ENCODE data around the gene TMPRSS4.

TMPRSS4 gene

GRCh38 chr11:118076754-118077281 is at the start of gene TMPRSS4:
TSS of gene TMPRSS4 (plus strand) at chr11:118077078. CDS start at chr11:118077303, 225 bp downstream.
- no peak for DNase-seq

DNA sequence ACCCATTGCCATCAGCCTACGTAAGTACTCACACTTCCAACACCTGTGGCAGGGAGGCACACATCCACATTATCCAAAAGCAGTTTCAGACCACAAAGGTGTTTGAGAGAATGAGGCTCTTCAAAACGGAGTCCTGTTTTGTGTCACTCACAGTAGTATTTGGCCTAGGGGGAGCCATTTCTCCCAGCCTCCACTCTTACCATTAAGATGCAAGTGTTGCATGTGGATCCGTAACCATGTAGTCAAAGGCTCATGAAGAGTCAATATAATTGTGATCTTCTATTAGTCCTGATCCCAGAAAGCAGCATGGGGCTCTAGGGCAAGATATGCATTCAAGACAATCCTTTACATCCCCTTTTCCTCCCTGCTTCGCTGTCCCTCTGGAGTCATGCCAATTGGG is 49.2 kb upstream of the TMPRSS4 start:
- no peak for DNase-seq

GRCh38 chr11:118028626-118029025 is 48.3 kb upstream of the TMPRSS4 start:
- no peak for DNase-seq

DNA sequence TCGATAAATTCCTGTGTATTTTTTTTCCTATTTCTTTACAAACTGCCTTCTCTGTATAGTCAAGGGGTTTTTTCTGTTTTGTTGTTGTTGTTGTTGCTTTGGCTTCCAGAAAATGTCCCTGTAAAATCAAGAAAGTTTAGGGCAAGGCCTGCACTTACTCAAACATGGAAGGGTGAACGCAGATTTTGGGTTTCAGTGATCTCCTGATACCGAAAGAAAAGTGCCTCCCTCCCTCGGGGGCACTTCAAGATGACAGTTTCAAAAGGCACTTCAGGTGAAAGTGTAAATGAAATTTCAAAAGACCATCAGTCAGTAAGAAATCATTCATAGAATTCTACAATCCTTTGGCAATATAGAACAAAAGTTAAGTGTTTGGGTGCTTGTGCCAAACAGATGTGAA is 43.4 kb upstream of the TMPRSS4 start:
- no peak for DNase-seq

DNA sequence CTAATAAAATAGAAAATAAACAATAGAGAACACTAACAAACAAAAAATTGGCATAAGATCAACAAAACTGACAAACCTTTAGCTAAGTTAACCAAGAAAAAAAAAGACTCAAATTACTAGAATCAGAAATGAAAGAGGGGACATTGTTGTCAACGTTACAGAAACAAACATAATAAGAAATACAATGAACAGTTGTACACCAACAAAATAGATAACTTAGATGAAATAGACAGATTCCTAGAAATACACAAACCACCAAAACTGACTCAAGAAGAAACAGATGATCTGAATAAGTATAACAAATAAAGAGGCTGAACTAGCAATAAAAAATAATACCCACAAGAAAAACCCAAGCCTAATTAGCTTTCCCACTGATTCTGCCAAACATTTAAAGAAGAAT is 34.7 kb upstream of the TMPRSS4 start:
- no peak for DNase-seq

GRCh38 chr11:118042796-118043195 is 34.1 kb upstream of the TMPRSS4 start:
- no peak for DNase-seq

GRCh38 chr11:118045191-118045590 is 31.7 kb upstream of the TMPRSS4 start:
- no peak for DNase-seq

DNA sequence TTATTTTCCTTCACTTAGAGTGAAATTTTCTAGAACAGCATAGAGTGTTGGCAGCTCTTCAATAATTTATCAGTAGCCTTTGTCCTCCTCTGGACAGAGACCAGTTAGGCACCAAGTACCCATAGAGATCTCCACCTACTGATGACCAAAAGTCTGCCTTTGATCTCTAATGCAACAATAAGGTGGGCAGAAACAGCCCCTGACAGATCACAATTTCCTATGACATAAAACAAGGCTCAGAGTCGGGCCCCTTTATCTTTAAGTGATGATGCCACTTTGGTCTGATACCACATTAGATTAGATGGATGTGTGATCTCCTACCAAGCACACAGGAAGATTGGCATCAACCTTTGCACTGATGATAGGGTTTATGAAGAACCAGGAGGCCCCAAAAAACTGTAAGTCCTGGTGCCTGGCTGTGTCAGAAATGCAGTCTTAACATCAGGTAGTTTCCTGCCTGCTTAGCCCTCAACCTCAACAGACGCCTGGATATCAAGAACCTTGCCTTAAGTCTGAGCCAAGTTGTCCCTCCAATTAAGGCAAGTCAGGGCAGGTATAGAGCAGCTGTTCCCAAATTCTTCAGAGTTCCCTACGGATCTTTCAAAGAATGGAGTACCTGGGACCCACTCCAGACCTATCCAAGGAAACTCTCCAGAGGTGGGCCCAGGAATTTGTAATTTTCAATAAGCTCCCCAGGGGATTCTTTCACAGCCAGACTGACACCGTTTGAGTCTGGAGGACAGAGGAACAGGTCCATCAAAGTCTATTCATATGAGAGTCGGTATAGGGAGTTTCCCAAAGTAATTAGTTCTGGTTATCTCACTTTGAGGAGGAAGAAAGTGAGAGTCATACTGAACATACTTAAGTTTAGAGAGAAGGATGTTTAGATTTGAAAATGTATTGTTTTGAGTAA is 30.6 kb upstream of the TMPRSS4 start:
- DNase-seq: no peak

GRCh38 chr11:118046964-118047700 is 29.7 kb upstream of the TMPRSS4 start:
- no peak for DNase-seq

DNA sequence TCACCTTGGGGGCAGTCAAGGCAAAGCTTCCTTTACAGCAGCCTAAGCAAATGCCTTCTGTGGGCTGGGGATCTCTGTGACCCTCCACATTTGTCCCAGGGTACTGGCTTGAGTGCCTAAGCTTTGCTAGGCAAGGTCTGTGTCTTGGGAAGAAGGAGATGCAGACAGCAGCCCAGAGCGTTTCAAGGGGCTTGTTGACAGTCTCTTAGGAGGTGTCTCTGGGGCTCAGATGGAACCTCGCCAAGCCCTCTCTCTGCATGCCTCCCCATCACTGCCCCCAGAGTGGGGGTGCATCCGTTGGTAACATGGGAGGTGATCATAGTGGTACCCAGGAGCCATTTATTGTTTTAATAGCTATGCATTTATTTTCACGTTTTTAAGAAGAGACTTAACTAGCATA is 29.1 kb upstream of the TMPRSS4 start:
- no peak for DNase-seq

GRCh38 chr11:118048472-118049370 is 28.2 kb upstream of the TMPRSS4 start:
- no peak for DNase-seq

- no peak for DNase-seq
These were observed 27.1 kb upstream of the TMPRSS4 start for GRCh38 chr11:118049771-118050170.

- no peak for DNase-seq
These were observed 26.5 kb upstream of the TMPRSS4 start for GRCh38 chr11:118050208-118050891.

- DNase-seq: no peak
These were observed 25.7 kb upstream of the TMPRSS4 start for GRCh38 chr11:118051136-118051610.

DNA sequence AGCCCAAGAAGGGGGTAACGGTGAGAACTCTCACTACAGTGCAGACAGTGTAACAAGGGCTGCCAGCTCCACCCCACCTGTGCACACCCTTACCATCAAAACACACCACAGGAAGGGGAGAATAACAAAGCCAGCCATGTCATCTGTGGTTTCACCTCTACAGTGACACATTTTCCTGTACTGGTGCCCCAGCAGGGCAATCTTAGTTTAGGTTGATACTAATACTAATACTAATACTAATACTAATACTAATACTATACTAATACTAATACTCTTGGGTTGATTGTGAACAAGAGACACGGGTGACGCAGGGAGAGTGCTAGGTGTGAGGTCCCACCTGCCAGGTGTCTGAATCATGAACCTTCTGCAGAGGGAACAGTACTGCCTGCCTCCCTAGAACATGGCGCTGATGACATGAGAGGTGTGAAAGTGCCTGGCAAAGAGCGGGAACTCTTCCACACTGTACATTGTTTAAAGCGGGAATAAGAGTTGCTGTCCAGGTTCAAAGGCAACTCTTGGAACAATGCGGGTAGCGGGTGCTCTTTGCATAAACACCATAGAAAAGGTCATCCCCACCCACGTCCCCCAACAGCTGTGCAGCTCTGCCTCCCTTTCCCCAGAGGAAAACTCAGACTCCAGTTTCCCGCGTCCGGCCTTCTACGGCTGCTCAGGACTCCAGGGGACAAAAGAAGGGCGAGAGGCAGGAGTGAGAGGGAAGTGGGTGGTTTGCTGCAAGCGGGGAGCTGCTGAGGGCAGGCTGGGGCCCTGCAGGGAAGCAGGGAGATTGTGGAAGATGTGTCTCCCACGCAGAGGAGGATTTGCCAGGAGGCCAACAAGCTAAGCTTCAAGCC is 25.0 kb upstream of the TMPRSS4 start:
- DNase-seq: no peak

GRCh38 chr11:118052581-118053206 is 24.2 kb upstream of the TMPRSS4 start:
- no peak for DNase-seq

DNA sequence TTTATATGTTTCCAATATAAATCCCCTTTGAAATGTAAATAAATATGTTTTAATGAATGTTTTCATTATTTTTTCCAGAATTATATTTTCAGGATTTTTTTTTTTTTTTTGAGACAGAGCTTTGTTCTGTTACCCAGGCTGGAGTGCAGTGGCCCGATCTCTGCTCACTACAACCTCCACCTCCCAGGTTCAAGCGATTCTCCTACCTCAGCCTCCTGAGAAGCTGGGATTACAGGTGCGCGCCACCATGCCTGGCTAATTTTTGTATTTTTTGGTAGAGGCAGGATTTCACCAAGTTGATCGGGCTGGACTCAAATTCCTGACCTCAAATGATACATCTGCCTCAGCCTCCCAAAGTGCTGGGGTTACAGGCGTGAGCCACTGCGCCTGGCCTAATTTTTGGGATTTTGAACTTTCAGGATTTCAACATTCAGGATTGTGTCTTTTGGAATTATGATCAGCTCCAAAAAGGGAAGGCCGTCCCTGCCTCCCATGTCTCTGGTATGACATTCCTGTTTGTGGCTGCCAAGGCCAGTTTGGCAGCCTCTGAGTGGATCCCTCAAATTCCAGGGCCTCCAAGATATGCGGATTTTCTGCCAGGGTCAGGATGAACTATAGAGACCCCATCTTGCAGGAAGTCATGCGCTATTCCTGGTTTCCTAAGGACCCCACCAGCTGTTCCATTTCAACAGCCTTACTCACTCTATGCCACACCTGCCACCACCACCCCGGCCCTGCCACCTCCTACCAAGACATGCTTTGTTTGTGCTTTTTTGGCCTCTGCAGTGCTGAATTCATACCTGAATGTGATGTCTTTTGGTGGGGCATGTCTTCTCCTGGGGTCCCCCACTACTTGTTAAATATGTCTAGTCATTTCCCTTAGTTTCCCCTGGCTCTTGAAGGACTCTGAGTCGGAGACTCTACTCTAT is 21.9 kb upstream of the TMPRSS4 start:
- no peak for DNase-seq

DNA sequence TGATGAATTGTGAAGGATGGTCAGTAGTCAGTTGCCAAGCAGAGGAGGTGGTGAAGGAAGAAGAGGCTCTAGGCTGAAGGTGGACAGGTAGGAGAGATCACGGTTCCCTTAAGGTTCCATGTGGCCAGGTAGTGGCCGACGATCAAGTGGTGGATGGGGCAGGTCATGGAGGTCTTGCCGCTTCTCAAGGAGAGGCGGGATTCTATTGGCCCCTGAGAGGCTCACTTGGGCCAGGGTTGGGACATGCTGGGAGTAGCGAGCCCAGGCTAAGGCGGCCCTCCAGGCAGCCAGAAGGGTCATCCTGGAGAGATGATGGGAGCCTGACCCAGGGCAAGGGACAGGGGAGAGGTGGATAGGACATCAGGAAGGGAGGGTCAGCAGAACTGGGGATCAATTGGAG is 20.9 kb upstream of the TMPRSS4 start:
- no peak for DNase-seq

GRCh38 chr11:118056806-118057205 is 20.1 kb upstream of the TMPRSS4 start:
- no peak for DNase-seq

Data from amniotic stem cell (primary cell).